ENCODE measurements around the gene GPLD1.

GPLD1 gene

DNA sequence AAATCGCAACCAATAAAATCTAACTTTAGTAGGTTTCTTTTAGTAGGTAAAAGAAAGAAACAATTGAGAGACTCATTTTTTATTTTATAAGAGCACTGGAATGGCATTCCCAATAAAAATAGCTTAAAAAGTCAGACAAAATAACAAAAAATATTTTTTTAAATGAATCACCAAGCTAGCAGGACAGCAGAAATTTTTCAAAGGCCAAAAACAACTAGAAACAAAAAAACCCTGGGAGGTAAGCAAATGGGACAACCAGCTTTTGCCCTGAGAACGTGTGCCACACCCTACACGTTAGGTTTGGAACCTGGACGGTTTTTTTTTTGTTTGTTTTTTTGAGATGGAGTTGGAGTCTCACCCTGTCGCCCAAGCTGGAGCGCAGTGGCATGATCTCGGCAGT is 19.6 kb downstream of the GPLD1 start:
- no peaks in the 10 kb centered on the region for H3K4me1 ChIP-seq (ENCODE audit: insufficient read depth, low read length)
- TF ChIP-seq EZH2 (IDR thresholded peaks at IDR 0.05; ENCODE audit: borderline replicate concordance, low read depth, low read length, severe bottlenecking) = no peak
- TF ChIP-seq, protein P1, sequence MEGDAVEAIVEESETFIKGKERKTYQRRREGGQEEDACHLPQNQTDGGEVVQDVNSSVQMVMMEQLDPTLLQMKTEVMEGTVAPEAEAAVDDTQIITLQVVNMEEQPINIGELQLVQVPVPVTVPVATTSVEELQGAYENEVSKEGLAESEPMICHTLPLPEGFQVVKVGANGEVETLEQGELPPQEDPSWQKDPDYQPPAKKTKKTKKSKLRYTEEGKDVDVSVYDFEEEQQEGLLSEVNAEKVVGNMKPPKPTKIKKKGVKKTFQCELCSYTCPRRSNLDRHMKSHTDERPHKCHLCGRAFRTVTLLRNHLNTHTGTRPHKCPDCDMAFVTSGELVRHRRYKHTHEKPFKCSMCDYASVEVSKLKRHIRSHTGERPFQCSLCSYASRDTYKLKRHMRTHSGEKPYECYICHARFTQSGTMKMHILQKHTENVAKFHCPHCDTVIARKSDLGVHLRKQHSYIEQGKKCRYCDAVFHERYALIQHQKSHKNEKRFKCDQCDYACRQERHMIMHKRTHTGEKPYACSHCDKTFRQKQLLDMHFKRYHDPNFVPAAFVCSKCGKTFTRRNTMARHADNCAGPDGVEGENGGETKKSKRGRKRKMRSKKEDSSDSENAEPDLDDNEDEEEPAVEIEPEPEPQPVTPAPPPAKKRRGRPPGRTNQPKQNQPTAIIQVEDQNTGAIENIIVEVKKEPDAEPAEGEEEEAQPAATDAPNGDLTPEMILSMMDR (IDR thresholded peaks at IDR 0.05; ENCODE audit: borderline replicate concordance, extremely low read depth, low read length, poor library complexity, severe bottlenecking) = no peak
- H2AFZ ChIP-seq (ENCODE audit: low read depth, low read length) = no peak overlapping the region
- no peaks in the 10 kb centered on the region for H3K36me3 ChIP-seq (ENCODE audit: insufficient read depth, low read length)
- H3K4me2 ChIP-seq (ENCODE audit: insufficient read depth, low read length) = no peak overlapping the region
- H3K27ac ChIP-seq (ENCODE audit: low read length) = no peak overlapping the region
- no peak overlapping the region for H3K4me3 ChIP-seq (ENCODE audit: low read depth in 1 of 2, low read length in 2 of 2)
- H3K27me3 ChIP-seq (ENCODE audit: insufficient read depth, low read length, poor library complexity) = no peaks in the 10 kb centered on the region
- no peaks in the 10 kb centered on the region for H3K79me2 ChIP-seq (ENCODE audit: insufficient read depth, low read length)
- no peaks in the 10 kb centered on the region for H3K9me3 ChIP-seq (ENCODE audit: insufficient read depth, low read length, severe bottlenecking)
- H4K20me1 ChIP-seq (ENCODE audit: insufficient read depth, low read length) = no peaks in the 10 kb centered on the region
- no peak overlapping the region for H3K9ac ChIP-seq (ENCODE audit: low read depth, low read length)
- ATAC-seq (ENCODE audit: insufficient read depth, low read depth) (no peak), DNase-seq (no peak)

DNA sequence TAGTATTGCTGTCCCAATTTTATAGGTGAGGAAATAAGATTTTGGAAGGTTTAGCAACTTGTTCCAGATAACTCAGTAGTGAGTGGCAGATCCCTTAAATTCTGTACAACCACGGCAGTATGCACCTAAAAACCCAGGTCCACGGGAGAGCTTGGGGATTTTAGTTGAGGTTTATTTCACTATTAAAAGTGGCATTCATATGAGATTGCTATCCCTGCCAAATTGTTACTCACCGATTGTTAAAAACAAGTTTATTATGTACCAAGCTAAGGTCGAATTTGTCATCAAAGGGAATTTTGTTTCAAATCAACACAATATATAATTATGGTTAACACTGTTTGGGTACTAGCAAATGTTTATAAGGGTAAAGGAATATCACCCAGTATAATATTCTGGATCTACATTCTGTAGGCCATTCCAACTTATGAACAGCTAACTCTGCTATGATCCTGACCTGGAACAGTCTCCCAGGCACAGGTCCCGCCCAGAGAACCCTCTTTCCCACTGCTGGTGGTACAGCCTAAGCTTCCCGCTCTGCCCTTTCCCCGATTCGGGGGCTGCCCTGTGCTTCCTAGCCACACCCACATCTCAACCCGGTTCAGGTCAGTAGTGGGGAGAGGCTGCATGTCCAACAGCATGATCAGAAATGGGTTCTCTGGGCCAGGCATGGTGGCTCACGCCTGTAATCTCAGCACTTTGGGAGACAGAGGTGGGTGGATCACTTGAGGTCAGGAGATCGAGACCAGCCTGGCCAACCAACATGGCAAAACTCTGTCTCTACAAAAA is 24.9 kb downstream of the GPLD1 start:
- no peaks in the 10 kb centered on the region for H4K20me1 ChIP-seq (ENCODE audit: insufficient read depth, low read length)
- no peaks in the 10 kb centered on the region for H3K27me3 ChIP-seq (ENCODE audit: insufficient read depth, low read length, poor library complexity)
- H3K79me2 ChIP-seq (ENCODE audit: insufficient read depth, low read length) = no peaks in the 10 kb centered on the region
- H2AFZ ChIP-seq (ENCODE audit: low read depth, low read length) = no peak overlapping the region
- DNase-seq = no peak
- H3K4me1 ChIP-seq (ENCODE audit: insufficient read depth, low read length) = no peaks in the 10 kb centered on the region
- no peaks in the 10 kb centered on the region for H3K9me3 ChIP-seq (ENCODE audit: insufficient read depth, low read length, severe bottlenecking)
- no peak for ATAC-seq (ENCODE audit: insufficient read depth, low read depth)
- no peak overlapping the region for H3K4me2 ChIP-seq (ENCODE audit: insufficient read depth, low read length)
- H3K36me3 ChIP-seq (ENCODE audit: insufficient read depth, low read length) = no peaks in the 10 kb centered on the region
- no peak overlapping the region for H3K9ac ChIP-seq (ENCODE audit: low read depth, low read length)
- TF ChIP-seq EZH2 (IDR thresholded peaks at IDR 0.05; ENCODE audit: borderline replicate concordance, low read depth, low read length, severe bottlenecking) = no peak
- TF ChIP-seq, protein P1 (IDR thresholded peaks at IDR 0.05; ENCODE audit: borderline replicate concordance, extremely low read depth, low read length, poor library complexity, severe bottlenecking) = no peak
- no peak overlapping the region for H3K27ac ChIP-seq (ENCODE audit: low read length)
- H3K4me3 ChIP-seq (ENCODE audit: low read depth in 1 of 2, low read length in 2 of 2) = no peak overlapping the region

DNA sequence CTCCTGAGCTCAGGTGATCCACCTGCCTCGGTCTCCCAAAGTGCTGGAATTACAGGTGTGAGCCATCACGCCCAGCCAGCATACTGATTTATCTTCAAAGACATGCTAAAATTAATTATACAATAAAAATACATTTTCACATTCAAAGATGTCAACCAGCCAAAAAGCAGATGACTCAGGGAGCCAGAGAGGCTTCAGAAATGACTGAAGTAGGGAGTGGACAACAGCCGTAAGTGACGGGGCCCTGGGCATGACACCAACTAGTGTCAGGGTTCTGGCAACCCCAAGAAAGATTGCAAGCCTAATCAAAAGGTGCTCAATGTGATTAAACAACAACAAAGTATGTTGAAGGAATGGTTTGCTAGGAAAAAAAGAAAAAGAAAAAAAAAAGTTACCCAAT is 28.4 kb downstream of the GPLD1 start:
- H3K4me1 ChIP-seq (ENCODE audit: insufficient read depth, low read length) = no peaks in the 10 kb centered on the region
- H3K9ac ChIP-seq (ENCODE audit: low read depth, low read length) = no peak overlapping the region
- no peaks in the 10 kb centered on the region for H3K79me2 ChIP-seq (ENCODE audit: insufficient read depth, low read length)
- no peaks in the 10 kb centered on the region for H3K9me3 ChIP-seq (ENCODE audit: insufficient read depth, low read length, severe bottlenecking)
- H4K20me1 ChIP-seq (ENCODE audit: insufficient read depth, low read length) = no peaks in the 10 kb centered on the region
- H3K27me3 ChIP-seq (ENCODE audit: insufficient read depth, low read length, poor library complexity) = no peaks in the 10 kb centered on the region
- ATAC-seq (ENCODE audit: insufficient read depth, low read depth) (no peak), DNase-seq (no peak)
- H3K27ac ChIP-seq (ENCODE audit: low read length) = no peak overlapping the region
- TF ChIP-seq EZH2 (IDR thresholded peaks at IDR 0.05; ENCODE audit: borderline replicate concordance, low read depth, low read length, severe bottlenecking) = no peak
- TF ChIP-seq, protein P1 (IDR thresholded peaks at IDR 0.05; ENCODE audit: borderline replicate concordance, extremely low read depth, low read length, poor library complexity, severe bottlenecking) = no peak
- no peak overlapping the region for H2AFZ ChIP-seq (ENCODE audit: low read depth, low read length)
- no peaks in the 10 kb centered on the region for H3K36me3 ChIP-seq (ENCODE audit: insufficient read depth, low read length)
- H3K4me3 ChIP-seq (ENCODE audit: low read depth in 1 of 2, low read length in 2 of 2) = no peak overlapping the region
- H3K4me2 ChIP-seq (ENCODE audit: insufficient read depth, low read length) = no peak overlapping the region

Measured in DND-41 (cell line).